ENCODE results near the gene PFKFB1. TPM values are rescaled to one million over a fixed set of nuclear protein-coding genes. Genes with fewer than 3 reads are reported as not detected.

PFKFB1 gene
- total RNA-seq, 1 donor from 2014 or later = 0.26 TPM

DNA sequence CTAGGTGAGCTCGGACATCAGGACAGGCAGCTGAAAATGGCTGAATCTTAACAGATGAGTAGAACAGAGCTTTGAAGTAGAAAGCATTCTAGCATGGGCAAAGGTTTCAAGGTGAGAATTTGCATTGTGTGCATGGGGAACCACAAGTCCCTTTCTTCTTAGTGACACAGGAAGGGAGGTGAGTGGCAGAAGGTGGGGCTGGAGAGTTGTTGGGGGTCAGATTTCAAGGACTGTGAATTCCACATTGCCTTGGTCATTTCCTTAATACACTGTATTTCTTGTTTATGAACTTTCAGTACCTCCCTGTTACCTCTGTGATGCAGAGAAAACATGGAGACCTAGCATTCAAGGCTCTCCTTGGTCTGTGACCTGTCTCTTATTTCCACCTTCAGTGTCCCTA is 10.2 kb upstream of the PFKFB1 start:
- TF ChIP-seq, protein P1, sequence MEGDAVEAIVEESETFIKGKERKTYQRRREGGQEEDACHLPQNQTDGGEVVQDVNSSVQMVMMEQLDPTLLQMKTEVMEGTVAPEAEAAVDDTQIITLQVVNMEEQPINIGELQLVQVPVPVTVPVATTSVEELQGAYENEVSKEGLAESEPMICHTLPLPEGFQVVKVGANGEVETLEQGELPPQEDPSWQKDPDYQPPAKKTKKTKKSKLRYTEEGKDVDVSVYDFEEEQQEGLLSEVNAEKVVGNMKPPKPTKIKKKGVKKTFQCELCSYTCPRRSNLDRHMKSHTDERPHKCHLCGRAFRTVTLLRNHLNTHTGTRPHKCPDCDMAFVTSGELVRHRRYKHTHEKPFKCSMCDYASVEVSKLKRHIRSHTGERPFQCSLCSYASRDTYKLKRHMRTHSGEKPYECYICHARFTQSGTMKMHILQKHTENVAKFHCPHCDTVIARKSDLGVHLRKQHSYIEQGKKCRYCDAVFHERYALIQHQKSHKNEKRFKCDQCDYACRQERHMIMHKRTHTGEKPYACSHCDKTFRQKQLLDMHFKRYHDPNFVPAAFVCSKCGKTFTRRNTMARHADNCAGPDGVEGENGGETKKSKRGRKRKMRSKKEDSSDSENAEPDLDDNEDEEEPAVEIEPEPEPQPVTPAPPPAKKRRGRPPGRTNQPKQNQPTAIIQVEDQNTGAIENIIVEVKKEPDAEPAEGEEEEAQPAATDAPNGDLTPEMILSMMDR (IDR thresholded peaks at IDR 0.05; ENCODE audit: insufficient read depth, low read length, severe bottlenecking) = no peak
- no peaks in the 10 kb centered on the region for H3K27me3 ChIP-seq (ENCODE audit: control insufficient read depth, insufficient read depth, low read length)
- peaks cover 8% of the 10 kb centered on the region for H3K36me3 ChIP-seq (ENCODE audit: control insufficient read depth, insufficient read depth, low read length)
- no peak for DNase-seq (ENCODE audit: low read depth)
- no peak overlapping the region for H3K4me3 ChIP-seq (ENCODE audit: low read depth, low read length)
- no peak for FAIRE-seq

DNA sequence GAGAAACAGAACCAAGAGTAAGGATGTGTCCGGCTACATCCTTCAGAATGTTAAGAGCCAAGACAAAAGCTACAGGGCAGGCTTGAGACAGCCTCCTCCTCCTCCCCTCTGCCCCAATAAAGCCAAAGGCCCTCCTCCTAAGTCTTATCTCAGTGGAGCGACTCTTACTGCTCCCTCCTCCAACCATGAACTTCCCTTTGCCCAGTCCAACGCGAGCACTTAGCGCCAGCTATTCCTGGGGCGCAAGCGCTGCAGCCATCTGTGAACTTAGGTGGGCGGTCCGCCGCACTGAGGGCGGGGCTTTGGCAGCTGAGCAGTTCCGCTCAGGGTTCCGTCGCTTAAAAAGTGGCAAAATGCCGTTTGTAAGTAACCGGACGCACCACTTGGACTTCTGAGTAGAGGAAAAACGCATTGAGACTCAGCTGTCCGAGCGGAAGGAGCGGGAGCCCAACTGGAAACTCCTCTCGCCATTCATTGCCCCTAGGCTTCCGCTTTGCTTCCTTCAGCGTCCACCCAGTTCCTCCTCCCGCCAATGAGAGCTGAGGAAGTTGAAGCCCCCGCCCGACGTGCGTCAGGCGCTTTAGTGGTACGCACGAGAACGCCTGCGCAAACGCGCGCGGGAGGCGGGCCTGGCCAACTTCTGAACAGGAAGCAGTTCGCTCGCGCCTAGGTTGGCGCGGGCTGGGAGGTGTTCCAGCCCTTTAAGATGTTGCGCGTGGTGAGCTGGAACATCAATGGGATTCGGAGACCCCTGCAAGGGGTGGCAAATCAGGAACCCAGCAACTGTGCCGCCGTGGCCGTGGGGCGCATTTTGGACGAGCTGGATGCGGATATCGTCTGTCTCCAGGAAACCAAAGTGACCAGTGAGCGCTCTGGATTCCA is 6.0 kb upstream of the PFKFB1 start, which contains the start of gene APEX2:
Gene APEX2 (plus strand): TSS at position 647 of the 882 bp plus-strand sequence. CDS start 60 bp downstream, at position 707.
- TF ChIP-seq, protein P1 (IDR thresholded peaks at IDR 0.05; ENCODE audit: insufficient read depth, low read length, severe bottlenecking) = no peak
- peaks cover 7% of the 10 kb centered on the region for H3K36me3 ChIP-seq (ENCODE audit: control insufficient read depth, insufficient read depth, low read length)
- no peaks in the 10 kb centered on the region for H3K27me3 ChIP-seq (ENCODE audit: control insufficient read depth, insufficient read depth, low read length)
- FAIRE-seq (no peak), DNase-seq (ENCODE audit: low read depth) (peak; percentile 86)
- peak within 1 kb of the TSS; percentile 64 for H3K4me3 ChIP-seq (ENCODE audit: low read depth, low read length)

GRCh38 chrX:54995621-54996020 is 1.6 kb upstream of the PFKFB1 start:
- no peaks in the 10 kb centered on the region for H3K27me3 ChIP-seq (ENCODE audit: control insufficient read depth, insufficient read depth, low read length)
- H3K4me3 ChIP-seq (ENCODE audit: low read depth, low read length) = no peak overlapping the region
- TF ChIP-seq, protein P1 (IDR thresholded peaks at IDR 0.05; ENCODE audit: insufficient read depth, low read length, severe bottlenecking) = no peak
- no peaks in the 10 kb centered on the region for H3K36me3 ChIP-seq (ENCODE audit: control insufficient read depth, insufficient read depth, low read length)
- DNase-seq (ENCODE audit: low read depth) = no peak
- FAIRE-seq = no peak

- Histone ChIP-seq H3K27me3 (ENCODE audit: control insufficient read depth, insufficient read depth, low read length) (no peaks in the 10 kb centered on the region), H3K4me3 (ENCODE audit: low read depth, low read length) (no peak overlapping the region), H3K36me3 (ENCODE audit: control insufficient read depth, insufficient read depth, low read length) (no peaks in the 10 kb centered on the region)
- DNase-seq (ENCODE audit: low read depth) (no peak), FAIRE-seq (no peak)
- TF ChIP-seq, protein P1 (IDR thresholded peaks at IDR 0.05; ENCODE audit: insufficient read depth, low read length, severe bottlenecking) = no peak
These were observed 822 bp upstream of the PFKFB1 start for GRCh38 chrX:54994668-54995351.

DNA sequence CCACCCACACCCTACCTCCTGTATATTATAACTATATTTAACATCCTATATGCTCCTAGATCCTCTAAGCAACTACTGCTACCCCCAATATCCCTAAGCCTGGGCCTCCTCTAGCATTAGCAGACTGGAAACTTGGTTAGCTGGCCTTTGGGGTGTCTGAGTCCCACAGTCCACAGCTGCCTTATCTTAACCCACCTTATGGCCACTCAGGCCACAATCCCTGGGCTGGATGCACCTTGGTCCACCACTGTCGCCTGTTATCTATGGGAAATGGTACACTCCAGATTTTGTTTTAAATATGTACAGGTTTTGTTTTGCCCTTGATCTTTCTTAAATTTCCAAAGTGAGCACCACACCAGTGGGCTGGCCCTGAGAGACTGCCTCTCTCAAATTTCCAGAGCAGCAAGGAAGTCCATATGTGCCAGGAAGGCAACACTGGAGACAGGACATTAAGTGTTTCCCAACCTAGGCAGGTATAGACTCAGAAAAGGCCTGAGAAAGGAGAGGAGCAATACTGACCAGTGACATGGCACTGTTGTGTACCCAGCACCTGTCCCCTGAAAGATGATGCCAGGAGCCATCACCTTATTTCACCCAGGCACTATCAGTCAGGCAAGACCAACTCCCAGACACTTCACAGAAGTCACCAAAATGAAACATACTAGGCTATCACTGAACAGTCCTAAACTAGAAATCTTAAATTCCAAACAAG is 921 bp downstream of the PFKFB1 start:
- DNase-seq (ENCODE audit: low read depth) = no peak
- Histone ChIP-seq H3K27me3 (ENCODE audit: control insufficient read depth, insufficient read depth, low read length) (no peaks in the 10 kb centered on the region), H3K36me3 (ENCODE audit: control insufficient read depth, insufficient read depth, low read length) (no peaks in the 10 kb centered on the region), H3K4me3 (ENCODE audit: low read depth, low read length) (no peak overlapping the region)
- TF ChIP-seq, protein P1 (IDR thresholded peaks at IDR 0.05; ENCODE audit: insufficient read depth, low read length, severe bottlenecking) = no peak
- FAIRE-seq = no peak

Data from bronchial epithelial cell (primary cell).